Muscle layer of colon (tissue), 2 donors: Measurements from ENCODE around the gene MRPL52.

Source experiments
- H3K27ac ChIP-seq: one replicate; pipeline ENCODE4 v1.7.0; 2013; ENCODE audit warnings: low read depth, mild to moderate bottlenecking, low read length, moderate library complexity
- H3K27me3 ChIP-seq, 2 donors: one replicate each; pipeline ENCODE4 v1.7.0; 2013; ENCODE audit warnings: low read length in 2 of 2, mild to moderate bottlenecking in 2 of 2; ENCODE audit not compliant: insufficient read depth in 2 of 2, control insufficient read depth in 1 of 2
- H3K36me3 ChIP-seq: one replicate; pipeline ENCODE4 v1.7.0; 2013; ENCODE audit warnings: mild to moderate bottlenecking, low read length; ENCODE audit not compliant: insufficient read depth
- H3K4me1 ChIP-seq: one replicate; pipeline ENCODE4 v1.7.0; 2013; ENCODE audit warnings: mild to moderate bottlenecking, low read length; ENCODE audit not compliant: insufficient read depth
- H3K4me3 ChIP-seq, 2 donors: one replicate each; pipeline ENCODE4 v1.7.0; 2013; ENCODE audit warnings: low read length in 2 of 2, low read depth in 1 of 2, mild to moderate bottlenecking in 1 of 2, moderate library complexity in 1 of 2
- H3K9ac ChIP-seq: one replicate; pipeline ENCODE4 v1.7.0; 2013; ENCODE audit warnings: low read length
- H3K9me3 ChIP-seq: one replicate; pipeline ENCODE4 v1.7.0; 2013; ENCODE audit warnings: mild to moderate bottlenecking, low read length
- donor health status: abdominal sarcoma.
- donor health status: Adenocarcinoma of cecum.

Gene MRPL52

DNA sequence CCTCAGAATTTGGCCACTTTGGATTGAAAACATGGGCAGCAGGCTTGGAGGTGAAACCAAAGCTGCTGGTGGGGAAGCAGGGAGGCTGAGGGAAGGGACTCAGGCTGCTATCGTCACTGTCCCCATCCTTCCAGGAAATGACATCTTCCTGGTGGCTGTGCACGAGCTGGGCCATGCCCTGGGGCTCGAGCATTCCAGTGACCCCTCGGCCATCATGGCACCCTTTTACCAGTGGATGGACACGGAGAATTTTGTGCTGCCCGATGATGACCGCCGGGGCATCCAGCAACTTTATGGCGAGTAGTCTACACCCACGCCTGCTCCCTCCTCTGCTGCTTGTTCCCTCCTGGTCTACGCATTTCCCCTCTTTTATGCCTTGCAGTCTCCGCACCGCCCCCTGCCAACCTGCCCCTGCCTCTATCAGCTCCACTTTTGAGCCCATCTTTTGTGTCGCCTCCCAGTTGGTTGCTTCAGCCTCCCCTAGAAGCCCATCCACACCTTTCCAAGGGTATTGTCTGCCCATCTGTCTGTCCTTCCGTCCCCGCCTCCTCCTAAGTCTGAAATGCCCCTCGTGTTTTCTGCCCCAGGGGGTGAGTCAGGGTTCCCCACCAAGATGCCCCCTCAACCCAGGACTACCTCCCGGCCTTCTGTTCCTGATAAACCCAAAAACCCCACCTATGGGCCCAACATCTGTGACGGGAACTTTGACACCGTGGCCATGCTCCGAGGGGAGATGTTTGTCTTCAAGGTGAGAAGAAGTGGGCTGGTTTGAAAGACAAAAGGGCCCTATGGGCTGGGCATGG, 13.6 kb downstream of the MRPL52 start:
- Histone ChIP-seq H3K27ac (no peak overlapping the region), H3K4me1 (peaks cover 73% of the 10 kb centered on the region), H3K9me3 (no peaks in the 10 kb centered on the region)

DNA sequence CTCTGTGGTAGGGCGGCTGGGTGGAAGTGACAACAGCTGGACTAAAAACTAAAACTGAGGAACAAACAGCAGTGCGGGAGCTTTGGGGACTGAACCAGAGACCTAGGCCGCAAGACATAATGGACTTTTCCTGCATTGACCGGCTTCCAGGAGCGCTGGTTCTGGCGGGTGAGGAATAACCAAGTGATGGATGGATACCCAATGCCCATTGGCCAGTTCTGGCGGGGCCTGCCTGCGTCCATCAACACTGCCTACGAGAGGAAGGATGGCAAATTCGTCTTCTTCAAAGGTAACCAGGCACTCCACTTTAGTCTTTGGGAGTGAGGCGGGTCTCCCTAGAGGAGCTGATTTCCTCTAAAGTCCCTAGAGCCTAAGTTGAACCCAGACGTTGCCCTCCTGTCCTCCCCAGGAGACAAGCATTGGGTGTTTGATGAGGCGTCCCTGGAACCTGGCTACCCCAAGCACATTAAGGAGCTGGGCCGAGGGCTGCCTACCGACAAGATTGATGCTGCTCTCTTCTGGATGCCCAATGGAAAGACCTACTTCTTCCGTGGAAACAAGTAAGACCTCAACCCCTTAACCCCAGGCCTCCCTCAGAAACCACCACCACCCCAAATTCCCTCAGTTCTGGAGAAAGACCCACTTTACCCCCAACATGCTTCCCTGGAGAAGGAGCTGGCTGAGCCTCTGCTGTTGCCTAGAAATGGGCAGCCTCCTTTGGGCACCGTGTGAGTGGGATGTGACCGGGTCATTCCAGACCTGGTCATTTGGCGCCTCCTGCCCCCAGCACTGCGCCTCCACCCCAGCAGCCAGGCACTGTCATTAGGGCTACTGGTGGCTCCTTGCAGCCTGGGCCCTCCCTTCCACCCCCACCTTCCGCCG, 14.8 kb downstream of the MRPL52 start:
- H3K27ac ChIP-seq: no peak overlapping the region
- no peaks in the 10 kb centered on the region for H3K9me3 ChIP-seq
- no peaks in the 10 kb centered on the region for H3K27me3 ChIP-seq
- H3K36me3 ChIP-seq: peaks cover 61% of the 10 kb centered on the region
- H3K4me1 ChIP-seq: peaks cover 74% of the 10 kb centered on the region
- H3K9ac ChIP-seq: no peak overlapping the region
- H3K4me3 ChIP-seq: no peak overlapping the region

More for the DNA sequence above, 13.6 kb downstream of the MRPL52 start:
- Histone ChIP-seq H3K4me3 (no peak overlapping the region), H3K36me3 (peaks cover 64% of the 10 kb centered on the region), H3K9ac (no peak overlapping the region), H3K27me3 (no peaks in the 10 kb centered on the region)

- H3K36me3 ChIP-seq: peaks cover 59% of the 10 kb centered on the region
- no peaks in the 10 kb centered on the region for H3K27me3 ChIP-seq
- H3K27ac ChIP-seq: no peak overlapping the region
- H3K9ac ChIP-seq: no peak overlapping the region
- no peaks in the 10 kb centered on the region for H3K9me3 ChIP-seq
- H3K4me3 ChIP-seq: no peak overlapping the region
- peaks cover 77% of the 10 kb centered on the region for H3K4me1 ChIP-seq
These were observed 15.4 kb downstream of the MRPL52 start for GRCh38 chr14:22845103-22845394.

DNA sequence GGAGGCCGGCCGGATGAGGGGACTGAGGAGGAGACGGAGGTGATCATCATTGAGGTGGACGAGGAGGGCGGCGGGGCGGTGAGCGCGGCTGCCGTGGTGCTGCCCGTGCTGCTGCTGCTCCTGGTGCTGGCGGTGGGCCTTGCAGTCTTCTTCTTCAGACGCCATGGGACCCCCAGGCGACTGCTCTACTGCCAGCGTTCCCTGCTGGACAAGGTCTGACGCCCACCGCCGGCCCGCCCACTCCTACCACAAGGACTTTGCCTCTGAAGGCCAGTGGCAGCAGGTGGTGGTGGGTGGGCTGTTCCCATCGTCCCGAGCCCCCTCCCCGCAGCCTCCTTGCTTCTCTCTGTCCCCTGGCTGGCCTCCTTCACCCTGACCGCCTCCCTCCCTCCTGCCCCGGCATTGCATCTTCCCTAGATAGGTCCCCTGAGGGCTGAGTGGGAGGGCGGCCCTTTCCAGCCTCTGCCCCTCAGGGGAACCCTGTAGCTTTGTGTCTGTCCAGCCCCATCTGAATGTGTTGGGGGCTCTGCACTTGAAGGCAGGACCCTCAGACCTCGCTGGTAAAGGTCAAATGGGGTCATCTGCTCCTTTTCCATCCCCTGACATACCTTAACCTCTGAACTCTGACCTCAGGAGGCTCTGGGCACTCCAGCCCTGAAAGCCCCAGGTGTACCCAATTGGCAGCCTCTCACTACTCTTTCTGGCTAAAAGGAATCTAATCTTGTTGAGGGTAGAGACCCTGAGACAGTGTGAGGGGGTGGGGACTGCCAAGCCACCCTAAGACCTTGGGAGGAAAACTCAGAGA, 16.3 kb downstream of the MRPL52 start:
- Histone ChIP-seq H3K4me1 (peaks cover 84% of the 10 kb centered on the region), H3K9me3 (no peaks in the 10 kb centered on the region), H3K36me3 (peaks cover 56% of the 10 kb centered on the region), H3K9ac (peak overlapping the region; percentile 47), H3K27ac (peak overlapping the region; percentile 1), H3K27me3 (no peaks in the 10 kb centered on the region), H3K4me3 (no peak overlapping the region)

- Histone ChIP-seq H3K27ac (peak overlapping the region; percentile 35), H3K4me1 (peaks cover 84% of the 10 kb centered on the region), H3K9ac (peak overlapping the region; percentile 47), H3K4me3 (no peak overlapping the region), H3K9me3 (no peaks in the 10 kb centered on the region), H3K36me3 (peaks cover 48% of the 10 kb centered on the region), H3K27me3 (no peaks in the 10 kb centered on the region)
These were observed 17.2 kb downstream of the MRPL52 start for GRCh38 chr14:22846811-22847307.

DNA sequence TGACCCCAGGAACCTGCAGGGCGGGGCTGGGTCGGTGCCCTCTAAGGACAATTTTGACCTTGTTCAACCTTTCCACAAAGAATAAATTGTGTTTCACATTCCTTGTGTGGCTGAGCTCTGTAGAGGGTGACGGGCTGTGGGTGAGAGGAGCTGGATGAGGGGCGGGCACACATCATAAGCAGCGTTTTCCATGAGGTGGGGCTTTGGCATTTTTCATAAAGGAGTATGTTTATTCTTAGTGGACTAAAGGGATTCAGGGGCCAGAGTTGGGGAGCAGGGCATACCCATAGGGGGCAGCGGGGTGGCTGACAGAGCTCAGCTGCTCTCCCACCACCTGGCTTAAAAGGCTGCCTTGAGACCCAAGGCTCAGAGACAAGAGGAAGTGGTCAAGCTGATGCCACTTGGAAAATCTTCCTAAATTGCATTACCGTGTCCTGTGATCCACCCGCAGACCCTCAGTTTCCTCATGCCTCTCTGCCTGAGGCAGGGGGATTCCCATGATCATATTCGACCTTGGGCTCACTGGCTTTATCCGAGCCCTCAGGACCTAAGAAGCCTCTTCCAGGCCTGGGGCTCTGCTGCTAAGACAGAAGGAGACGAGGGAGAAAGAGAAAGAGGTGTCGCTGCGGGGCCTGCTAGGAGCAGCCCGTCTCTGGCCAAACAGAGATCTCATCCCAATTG, 18.1 kb downstream of the MRPL52 start:
- Histone ChIP-seq H3K9me3 (no peaks in the 10 kb centered on the region), H3K27ac (peak overlapping the region; percentile 80), H3K4me1 (peaks cover 79% of the 10 kb centered on the region), H3K27me3 (no peaks in the 10 kb centered on the region), H3K36me3 (peaks cover 38% of the 10 kb centered on the region), H3K4me3 (peak overlapping the region; percentile 10 to 53), H3K9ac (peak overlapping the region; percentile 75)

GRCh38 chr14:22848351-22849164, 18.9 kb downstream of the MRPL52 start:
- peak overlapping the region; percentile 80 for H3K27ac ChIP-seq
- H3K4me1 ChIP-seq: peaks cover 78% of the 10 kb centered on the region
- H3K9ac ChIP-seq: peak overlapping the region; percentile 75
- H3K9me3 ChIP-seq: no peaks in the 10 kb centered on the region
- H3K36me3 ChIP-seq: peaks cover 31% of the 10 kb centered on the region
- peak overlapping the region; percentile 10 to 53 for H3K4me3 ChIP-seq
- no peaks in the 10 kb centered on the region for H3K27me3 ChIP-seq

- H3K4me1 ChIP-seq: peaks cover 76% of the 10 kb centered on the region
- peak overlapping the region; percentile 50 for H3K9ac ChIP-seq
- peak overlapping the region in 1 of 2 donors; percentile 33 for H3K4me3 ChIP-seq
- no peaks in the 10 kb centered on the region for H3K9me3 ChIP-seq
- H3K27ac ChIP-seq: peak overlapping the region; percentile 80
- H3K36me3 ChIP-seq: peaks cover 26% of the 10 kb centered on the region
- no peaks in the 10 kb centered on the region for H3K27me3 ChIP-seq
These were observed 19.6 kb downstream of the MRPL52 start for GRCh38 chr14:22849212-22849819.

DNA sequence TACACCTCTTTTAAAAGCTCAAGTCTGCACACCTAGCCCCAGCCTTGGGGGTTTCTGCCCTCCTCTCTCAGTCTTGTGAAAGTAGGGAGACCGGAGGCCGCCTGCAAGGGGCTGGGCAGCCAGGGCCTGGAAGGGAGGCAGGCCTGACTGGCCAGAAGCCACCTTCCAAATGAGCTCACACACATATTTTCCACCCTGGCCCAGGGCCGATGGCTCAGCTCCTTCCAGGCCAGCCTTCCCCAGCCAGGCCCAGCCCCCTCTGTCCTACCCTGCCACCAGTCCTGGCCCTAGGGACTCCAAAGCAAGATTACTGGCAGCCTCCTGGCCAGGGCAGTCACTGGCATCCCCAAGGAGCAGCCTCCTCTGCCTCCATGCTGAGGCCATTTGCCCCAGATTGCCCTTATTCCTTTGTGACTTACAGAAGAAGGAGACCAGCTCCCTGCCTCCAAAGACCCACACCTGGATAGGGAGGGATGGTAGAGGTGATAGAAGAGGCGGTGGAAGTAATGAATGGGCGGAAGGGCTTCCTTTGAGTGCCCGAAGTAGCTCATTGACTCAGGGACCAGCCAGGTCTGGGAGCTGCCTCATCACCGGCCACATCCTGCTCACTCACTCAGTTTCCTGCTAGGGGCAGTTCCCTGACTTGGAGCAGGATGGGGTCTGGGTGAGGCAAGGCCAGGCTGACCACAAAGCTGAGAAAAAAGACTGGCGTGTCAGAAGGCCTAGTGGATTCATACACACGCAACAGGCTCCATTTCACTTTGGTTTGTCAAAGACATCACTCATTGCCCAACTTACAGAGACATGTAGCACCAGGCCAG, 21.5 kb downstream of the MRPL52 start:
- Histone ChIP-seq H3K36me3 (peaks cover 8% of the 10 kb centered on the region), H3K4me1 (peaks cover 62% of the 10 kb centered on the region), H3K4me3 (peak overlapping the region in 1 of 2 donors; percentile 45), H3K27ac (peak overlapping the region; percentile 89), H3K27me3 (no peaks in the 10 kb centered on the region), H3K9me3 (no peaks in the 10 kb centered on the region), H3K9ac (peak overlapping the region; percentile 42)
